ENCODE data around the gene ANKRD2. TPM values are rescaled to one million over a fixed set of nuclear protein-coding genes. Genes with fewer than 3 reads are reported as not detected.
"Not testable (repeated sequence)": the region's sequence is repeated elsewhere in the genome, so short reads cannot be mapped to it uniquely, and the experiment has no call there.

ANKRD2 gene, protein sequence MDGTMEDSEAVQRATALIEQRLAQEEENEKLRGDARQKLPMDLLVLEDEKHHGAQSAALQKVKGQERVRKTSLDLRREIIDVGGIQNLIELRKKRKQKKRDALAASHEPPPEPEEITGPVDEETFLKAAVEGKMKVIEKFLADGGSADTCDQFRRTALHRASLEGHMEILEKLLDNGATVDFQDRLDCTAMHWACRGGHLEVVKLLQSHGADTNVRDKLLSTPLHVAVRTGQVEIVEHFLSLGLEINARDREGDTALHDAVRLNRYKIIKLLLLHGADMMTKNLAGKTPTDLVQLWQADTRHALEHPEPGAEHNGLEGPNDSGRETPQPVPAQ
- 1 to 10 TPM in 1 of 4 donors, under 1 TPM in 1, not detected in 2; 0.22 to 1.0 TPM for total RNA-seq

DNA sequence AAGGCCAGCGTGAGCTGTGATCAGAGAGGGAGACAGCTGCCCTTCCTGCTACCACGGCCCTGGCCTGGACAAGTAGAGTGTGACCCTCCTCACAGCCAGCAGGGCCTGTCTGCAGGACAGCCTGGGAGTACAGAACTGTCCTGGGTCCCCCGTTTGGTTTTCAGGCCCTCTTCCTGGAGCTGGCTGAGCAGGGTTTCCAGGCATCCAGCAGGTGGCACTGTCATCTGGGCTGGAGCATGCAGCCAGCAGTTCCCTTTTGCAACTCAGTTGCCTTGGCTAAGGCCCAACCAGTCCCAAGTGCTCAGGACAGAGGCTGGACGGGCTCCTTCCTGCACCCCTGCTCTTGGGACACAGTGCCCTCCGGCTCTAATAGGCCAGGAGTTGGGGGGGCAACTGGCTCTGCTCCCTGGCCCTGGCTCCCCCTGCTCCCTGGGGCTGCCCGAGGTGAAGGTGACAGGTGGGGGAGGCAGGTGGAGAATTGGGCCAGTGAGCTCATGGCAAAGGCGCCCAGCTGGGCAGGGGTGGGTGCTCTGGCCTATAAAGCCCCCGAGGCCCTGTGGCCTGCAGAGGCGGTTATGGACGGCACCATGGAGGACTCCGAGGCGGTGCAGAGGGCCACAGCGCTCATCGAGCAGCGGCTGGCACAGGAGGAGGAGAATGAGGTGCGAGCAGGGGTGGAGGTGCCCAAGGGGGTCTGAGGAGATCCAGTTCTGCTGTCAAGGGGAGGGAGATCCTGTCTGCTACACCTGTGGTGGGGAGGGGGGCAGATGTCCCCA, at the start of gene ANKRD2:
ANKRD2 (plus strand) TSS at position 566 of the 776 bp plus-strand sequence; CDS start at position 576, 10 bp downstream.
- Histone ChIP-seq H3K36me3 (peaks cover 0 to 41% (median 0%) of the 10 kb centered on the region in 3 donors), H3K27ac (no peak within 1 kb of the TSS), H3K27me3 (no peaks in the 10 kb centered on the region), H3K9me3 (no peaks in the 10 kb centered on the region), H3K4me1 (peaks cover 0 to 13% (median 4%) of the 10 kb centered on the region in 4 donors), H3K4me3 (no peak within 1 kb of the TSS)
- 72 to 79% methylated on average over 13 to 15 of the region's 16 CpGs for WGBS, 2 donors
- peak; percentile 60 to 76 for DNase-seq (ENCODE audit: low spot score in 2 of 2)
- TF ChIP-seq EP300 (IDR thresholded peaks at IDR 0.05) (peak in 1 of 2 donors; percentile 48), CTCF (IDR thresholded peaks at IDR 0.05) (peak; percentile 76 to 89 (median 83)), POLR2A (IDR thresholded peaks at IDR 0.05) (no peak)

DNA sequence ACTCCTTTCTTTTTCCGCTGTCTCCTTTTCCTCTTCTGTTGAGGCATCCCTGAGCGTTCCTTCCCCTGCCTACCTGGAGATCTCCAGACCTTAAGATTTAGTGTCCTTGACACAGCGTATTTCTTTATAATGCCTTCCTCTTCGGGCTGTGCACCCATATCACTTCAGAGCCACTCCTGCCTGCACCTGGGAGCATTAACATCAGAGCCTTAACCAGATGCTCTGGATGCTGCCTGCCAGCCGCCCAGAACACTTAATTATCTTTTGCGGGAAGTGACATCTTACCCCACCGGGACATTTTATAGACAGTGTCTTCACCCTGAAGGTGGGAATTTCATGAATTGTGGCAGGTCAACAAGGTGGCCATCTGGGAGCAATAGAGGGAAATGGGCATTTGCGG, 49.6 kb upstream of the ANKRD2 start:
- Histone ChIP-seq H3K9me3 (no peaks in the 10 kb centered on the region), H3K4me3 (no peak overlapping the region), H3K27me3 (no peaks in the 10 kb centered on the region), H3K27ac (peak overlapping the region in 1 of 4 donors; percentile 3), H3K36me3 (no peaks in the 10 kb centered on the region), H3K4me1 (peaks cover 0 to 38% (median 9%) of the 10 kb centered on the region in 4 donors)
- no peak for TF ChIP-seq POLR2A (IDR thresholded peaks at IDR 0.05)
- TF ChIP-seq CTCF (IDR thresholded peaks at IDR 0.05): no peak
- no peak for TF ChIP-seq EP300 (IDR thresholded peaks at IDR 0.05)
- 89 to 92% methylated on average over 7 to 8 of the region's 8 CpGs for WGBS, 2 donors
- DNase-seq (ENCODE audit: low spot score in 2 of 2): no peak

- 92 to 95% methylated on average over 5 of the region's 5 CpGs for WGBS, 2 donors
- H3K36me3 ChIP-seq: no peaks in the 10 kb centered on the region
- H3K27ac ChIP-seq: no peak overlapping the region
- DNase-seq (ENCODE audit: low spot score in 2 of 2): no peak
- no peaks in the 10 kb centered on the region for H3K9me3 ChIP-seq
- TF ChIP-seq CTCF (IDR thresholded peaks at IDR 0.05): no peak
- TF ChIP-seq POLR2A (IDR thresholded peaks at IDR 0.05): no peak
- no peaks in the 10 kb centered on the region for H3K27me3 ChIP-seq
- H3K4me3 ChIP-seq: no peak overlapping the region
- peaks cover 0 to 21% (median 0%) of the 10 kb centered on the region in 4 donors for H3K4me1 ChIP-seq
Measured at GRCh38 chr10:97525086-97525485, 47.5 kb upstream of the ANKRD2 start.

DNA sequence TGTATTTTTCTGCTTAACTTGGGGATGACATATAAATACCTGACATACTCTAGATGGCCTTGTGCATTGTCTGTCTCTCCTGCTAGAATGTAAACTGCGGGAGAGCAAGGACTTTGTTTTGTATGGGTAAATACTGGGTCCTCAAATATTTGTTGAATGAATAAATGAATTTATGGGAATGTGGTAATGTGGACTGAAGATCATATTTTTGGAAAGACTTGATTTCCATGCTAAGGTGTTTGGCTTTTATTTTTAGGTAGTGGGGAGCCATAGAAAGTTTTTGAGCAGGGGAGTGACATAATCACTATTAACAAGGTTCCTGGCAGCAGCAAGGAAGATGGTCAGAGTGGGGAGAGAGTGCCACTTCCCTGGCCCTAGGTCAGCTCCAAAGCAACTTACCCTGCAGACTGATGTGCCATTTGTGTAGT, 46.9 kb upstream of the ANKRD2 start:
- TF ChIP-seq CTCF (IDR thresholded peaks at IDR 0.05) (no peak), POLR2A (IDR thresholded peaks at IDR 0.05) (no peak), EP300 (IDR thresholded peaks at IDR 0.05) (no peak)
- Histone ChIP-seq H3K9me3 (no peaks in the 10 kb centered on the region), H3K27me3 (no peaks in the 10 kb centered on the region), H3K36me3 (no peaks in the 10 kb centered on the region), H3K4me1 (peaks cover 0 to 21% (median 0%) of the 10 kb centered on the region in 4 donors), H3K4me3 (no peak overlapping the region), H3K27ac (no peak overlapping the region)
- no peak for DNase-seq (ENCODE audit: low spot score in 2 of 2)
- 84 to 93% methylated on average over 1 of the region's 1 CpG for WGBS, 2 donors

DNA sequence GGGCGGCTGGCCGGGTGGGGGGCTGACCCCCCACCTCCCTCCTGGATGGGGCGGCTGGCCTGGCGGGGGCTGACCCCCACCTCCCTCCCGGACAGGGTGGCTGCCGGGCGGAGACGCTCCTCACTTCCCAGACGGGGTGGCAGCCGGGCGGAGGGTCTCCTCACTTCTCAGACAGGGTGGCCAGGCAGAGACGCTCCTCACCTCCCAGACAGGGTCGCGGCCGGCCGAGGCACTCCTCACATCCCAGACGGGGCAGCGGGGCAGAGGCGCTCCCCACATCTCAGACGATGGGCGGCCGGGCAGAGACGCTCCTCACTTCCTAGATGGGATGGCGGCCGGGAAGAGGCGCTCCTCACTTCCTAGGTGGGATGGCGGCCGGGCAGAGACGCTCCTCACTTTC, 43.7 kb upstream of the ANKRD2 start:
- not testable (repeated sequence) for H3K9me3 ChIP-seq; H3K36me3 ChIP-seq; H3K4me3 ChIP-seq; DNase-seq (ENCODE audit: low spot score in 2 of 2); H3K27ac ChIP-seq; H3K4me1 ChIP-seq; H3K27me3 ChIP-seq
- WGBS, 2 donors: 84% methylated on average over 16 of the region's 29 CpGs; no CpG with 5 or more reads in 1 of the 2 donors
